Measurements from ENCODE around the gene SMAD6. TPM values are rescaled to one million over a fixed set of nuclear protein-coding genes. Genes with fewer than 3 reads are reported as not detected.

Gene SMAD6
- total and polyA plus RNA-seq, 12 donors: 1.9 to 31.9 (median 7.4) TPM

DNA sequence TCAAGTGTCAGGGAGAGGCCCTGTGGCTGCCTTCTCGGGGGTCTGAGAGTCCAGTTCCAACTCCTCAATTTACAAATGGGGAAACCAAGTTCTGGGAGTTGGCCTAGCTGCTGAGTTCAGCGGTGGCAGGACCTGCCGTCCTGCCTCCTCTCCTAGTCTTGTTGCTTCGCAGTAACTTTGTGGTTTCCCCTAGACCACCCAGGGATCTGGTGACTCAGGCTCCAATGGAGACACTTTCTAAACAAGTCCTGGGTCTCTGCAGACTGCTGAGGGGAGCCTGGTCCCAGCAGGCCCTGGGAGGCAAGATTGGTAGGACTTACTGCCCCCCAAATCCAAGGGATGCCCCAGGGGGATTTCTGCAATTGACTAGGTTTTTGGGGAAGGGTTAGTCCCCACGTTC is 83.6 kb downstream of the SMAD6 start:
- no peak for DNase-seq

DNA sequence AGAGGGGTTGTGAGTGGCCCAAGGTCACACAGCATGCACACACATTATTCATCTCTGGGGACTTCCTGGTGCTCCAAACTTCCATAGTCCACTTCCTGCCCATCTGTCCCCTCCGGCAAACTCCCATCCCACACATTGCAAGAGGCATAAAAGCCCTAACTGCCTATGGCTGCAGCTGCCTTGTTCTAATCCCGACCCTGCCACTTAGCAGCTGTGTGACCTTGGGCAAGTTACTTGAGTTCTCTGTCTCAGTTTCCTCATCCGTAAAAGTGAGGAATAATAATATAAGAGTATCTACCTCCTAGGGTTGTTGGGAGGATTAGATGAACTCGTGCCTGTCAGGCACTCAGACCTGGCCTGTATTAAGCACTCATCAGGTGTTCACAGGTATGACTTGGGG is 84.2 kb downstream of the SMAD6 start:
- intact Hi-C loops (cut with DNase I): loop anchor here in 1 of 2 donors (5.0 kb wide), 1 partner anchor 61 kb away; no protein-coding TSS in a partner anchor

More for the DNA sequence above, 83.6 kb downstream of the SMAD6 start:
- Histone ChIP-seq H3K27ac (no peak overlapping the region), H3K27me3 (no peaks in the 10 kb centered on the region), H3K4me3 (no peak overlapping the region), H3K36me3 (replicated peaks in 1 of 2) (no peaks in the 10 kb centered on the region), H3K9me3 (replicated peaks in 1 of 3) (no peaks in the 10 kb centered on the region), H3K4me1 (replicated peaks in 1 of 2) (no peaks in the 10 kb centered on the region)
- 79 to 92% (median 86%) methylated on average over 1 to 5 of the region's 5 CpGs for WGBS, 4 donors
- intact Hi-C loops (cut with DNase I): loop anchor here in 1 of 2 donors (5.0 kb wide), 1 partner anchor 62 kb away; no protein-coding TSS in a partner anchor
- no peak for TF ChIP-seq POLR2A (IDR thresholded peaks at IDR 0.05)
- TF ChIP-seq, protein P1, sequence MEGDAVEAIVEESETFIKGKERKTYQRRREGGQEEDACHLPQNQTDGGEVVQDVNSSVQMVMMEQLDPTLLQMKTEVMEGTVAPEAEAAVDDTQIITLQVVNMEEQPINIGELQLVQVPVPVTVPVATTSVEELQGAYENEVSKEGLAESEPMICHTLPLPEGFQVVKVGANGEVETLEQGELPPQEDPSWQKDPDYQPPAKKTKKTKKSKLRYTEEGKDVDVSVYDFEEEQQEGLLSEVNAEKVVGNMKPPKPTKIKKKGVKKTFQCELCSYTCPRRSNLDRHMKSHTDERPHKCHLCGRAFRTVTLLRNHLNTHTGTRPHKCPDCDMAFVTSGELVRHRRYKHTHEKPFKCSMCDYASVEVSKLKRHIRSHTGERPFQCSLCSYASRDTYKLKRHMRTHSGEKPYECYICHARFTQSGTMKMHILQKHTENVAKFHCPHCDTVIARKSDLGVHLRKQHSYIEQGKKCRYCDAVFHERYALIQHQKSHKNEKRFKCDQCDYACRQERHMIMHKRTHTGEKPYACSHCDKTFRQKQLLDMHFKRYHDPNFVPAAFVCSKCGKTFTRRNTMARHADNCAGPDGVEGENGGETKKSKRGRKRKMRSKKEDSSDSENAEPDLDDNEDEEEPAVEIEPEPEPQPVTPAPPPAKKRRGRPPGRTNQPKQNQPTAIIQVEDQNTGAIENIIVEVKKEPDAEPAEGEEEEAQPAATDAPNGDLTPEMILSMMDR (IDR thresholded peaks at IDR 0.05): no peak

GRCh38 chr15:66786708-66787488 is 84.9 kb downstream of the SMAD6 start:
- WGBS, 4 donors: 77 to 85% (median 80%) methylated on average over 8 of the region's 8 CpGs
- intact Hi-C loops (cut with DNase I): loop anchor here in 1 of 2 donors (5.0 kb wide), 1 partner anchor 60 kb away; no protein-coding TSS in a partner anchor
- DNase-seq: no peak
- Histone ChIP-seq H3K4me3 (no peak overlapping the region), H3K36me3 (replicated peaks in 1 of 2) (no peaks in the 10 kb centered on the region), H3K27ac (no peak overlapping the region), H3K27me3 (no peaks in the 10 kb centered on the region), H3K9me3 (replicated peaks in 1 of 3) (no peaks in the 10 kb centered on the region), H3K4me1 (replicated peaks in 1 of 2) (no peaks in the 10 kb centered on the region)
- TF ChIP-seq POLR2A (IDR thresholded peaks at IDR 0.05): no peak
- TF ChIP-seq, protein P1 (IDR thresholded peaks at IDR 0.05): no peak

More for the DNA sequence above, 84.2 kb downstream of the SMAD6 start:
- no peaks in the 10 kb centered on the region for H3K4me1 ChIP-seq (replicated peaks in 1 of 2)
- H3K27me3 ChIP-seq: no peaks in the 10 kb centered on the region
- no peak overlapping the region for H3K4me3 ChIP-seq
- no peaks in the 10 kb centered on the region for H3K9me3 ChIP-seq (replicated peaks in 1 of 3)
- WGBS, 4 donors: 78 to 89% (median 81%) methylated on average over 4 of the region's 4 CpGs
- DNase-seq: no peak
- no peak overlapping the region for H3K27ac ChIP-seq
- no peaks in the 10 kb centered on the region for H3K36me3 ChIP-seq (replicated peaks in 1 of 2)
- TF ChIP-seq, protein P1 (IDR thresholded peaks at IDR 0.05): no peak
- no peak for TF ChIP-seq POLR2A (IDR thresholded peaks at IDR 0.05)

DNA sequence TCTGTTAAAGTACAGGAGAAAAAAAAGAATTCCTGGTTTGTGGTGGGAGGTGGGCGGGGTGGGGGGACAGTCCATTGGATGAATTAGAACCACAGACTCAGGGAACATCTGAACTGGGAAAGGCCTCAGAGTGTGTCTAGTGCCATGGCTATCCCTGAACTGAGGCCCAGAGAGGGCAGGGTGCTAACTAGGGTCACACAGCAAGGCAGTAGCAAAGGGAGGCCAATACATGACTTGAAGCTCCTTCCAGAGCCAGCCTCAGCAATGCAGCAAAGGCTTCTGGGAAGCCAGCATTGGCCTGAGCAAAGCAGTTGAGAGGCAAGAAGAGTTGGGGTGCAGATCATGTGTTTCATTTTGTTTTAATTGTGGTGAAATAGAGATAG is 85.4 kb downstream of the SMAD6 start:
- 94 to 100% (median 98%) methylated on average over 1 of the region's 1 CpG for WGBS, 4 donors
- intact Hi-C loops (cut with DNase I): loop anchor here in 1 of 2 donors (5.0 kb wide), 1 partner anchor 60 kb away; no protein-coding TSS in a partner anchor
- no peak overlapping the region for H3K27ac ChIP-seq
- H3K27me3 ChIP-seq: no peaks in the 10 kb centered on the region
- H3K9me3 ChIP-seq (replicated peaks in 1 of 3): no peaks in the 10 kb centered on the region
- TF ChIP-seq POLR2A (IDR thresholded peaks at IDR 0.05): no peak
- DNase-seq: no peak
- H3K4me3 ChIP-seq: no peak overlapping the region
- H3K4me1 ChIP-seq (replicated peaks in 1 of 2): no peaks in the 10 kb centered on the region
- no peaks in the 10 kb centered on the region for H3K36me3 ChIP-seq (replicated peaks in 1 of 2)
